ENCODE measurements around the gene CCBE1. TPM values are rescaled to one million over a fixed set of nuclear protein-coding genes. Genes with fewer than 3 reads are reported as not detected.

The CCBE1 gene
- total RNA-seq, 1 donor from 2014 or later = not detected

GRCh38 chr18:59573962-59574361, 123.3 kb downstream of the CCBE1 start:
- intact Hi-C loops (cut with micrococcal nuclease) = no loop called here

- intact Hi-C loops (cut with micrococcal nuclease) = no loop called here
These were observed 125.3 kb downstream of the CCBE1 start for GRCh38 chr18:59571902-59572301.

- intact Hi-C loops (cut with micrococcal nuclease) = no loop called here
These were observed 126.4 kb downstream of the CCBE1 start for GRCh38 chr18:59570796-59571195.

GRCh38 chr18:59570101-59570775, 127.0 kb downstream of the CCBE1 start:
- intact Hi-C loops (cut with micrococcal nuclease) = no loop called here

- intact Hi-C loops (cut with micrococcal nuclease) = no loop called here
These were observed 127.8 kb downstream of the CCBE1 start for GRCh38 chr18:59569390-59569791.

- intact Hi-C loops (cut with micrococcal nuclease) = no loop called here
These were observed 129.8 kb downstream of the CCBE1 start for GRCh38 chr18:59567431-59567830.

GRCh38 chr18:59566533-59566971, 130.7 kb downstream of the CCBE1 start:
- intact Hi-C loops (cut with micrococcal nuclease) = no loop called here

DNA sequence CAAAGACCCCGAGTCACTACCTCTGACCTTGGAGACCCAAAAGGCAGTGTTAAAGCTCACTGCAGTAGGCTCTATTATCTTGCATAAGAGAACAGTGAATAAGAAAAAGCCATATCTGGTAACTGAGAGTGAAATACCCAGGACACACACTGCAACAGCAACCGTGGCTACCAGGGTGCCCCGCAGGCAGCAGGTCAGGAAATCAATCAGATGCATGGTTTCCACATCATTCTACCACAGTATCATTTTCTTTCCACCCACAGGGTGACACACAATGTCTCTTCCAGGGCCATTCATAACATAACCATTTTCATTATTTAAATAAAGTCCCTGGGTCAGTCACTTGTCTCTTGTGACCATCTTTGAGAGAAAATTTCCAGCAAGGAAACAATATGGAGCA, 131.3 kb downstream of the CCBE1 start:
- intact Hi-C loops (cut with micrococcal nuclease) = no loop called here

DNA sequence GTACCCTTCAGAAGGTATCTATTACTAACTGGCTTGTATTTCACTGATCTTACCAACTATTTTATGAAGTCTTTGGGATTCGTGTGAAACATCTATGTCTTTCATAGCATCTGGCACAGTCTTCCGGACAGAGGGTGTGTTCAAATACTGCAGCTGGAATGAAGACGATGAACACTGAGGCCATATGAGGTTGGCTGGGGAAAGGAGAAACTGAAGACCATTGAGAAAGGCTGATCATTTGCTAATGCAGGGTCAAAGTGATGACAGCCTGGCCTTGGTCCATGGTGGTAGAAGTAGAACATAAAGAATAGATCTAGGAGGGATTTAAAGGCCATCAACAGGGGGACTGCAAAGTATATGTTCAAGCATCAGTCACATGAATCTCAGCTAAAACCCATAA, 132.7 kb downstream of the CCBE1 start:
- intact Hi-C loops (cut with micrococcal nuclease) = no loop called here

DNA sequence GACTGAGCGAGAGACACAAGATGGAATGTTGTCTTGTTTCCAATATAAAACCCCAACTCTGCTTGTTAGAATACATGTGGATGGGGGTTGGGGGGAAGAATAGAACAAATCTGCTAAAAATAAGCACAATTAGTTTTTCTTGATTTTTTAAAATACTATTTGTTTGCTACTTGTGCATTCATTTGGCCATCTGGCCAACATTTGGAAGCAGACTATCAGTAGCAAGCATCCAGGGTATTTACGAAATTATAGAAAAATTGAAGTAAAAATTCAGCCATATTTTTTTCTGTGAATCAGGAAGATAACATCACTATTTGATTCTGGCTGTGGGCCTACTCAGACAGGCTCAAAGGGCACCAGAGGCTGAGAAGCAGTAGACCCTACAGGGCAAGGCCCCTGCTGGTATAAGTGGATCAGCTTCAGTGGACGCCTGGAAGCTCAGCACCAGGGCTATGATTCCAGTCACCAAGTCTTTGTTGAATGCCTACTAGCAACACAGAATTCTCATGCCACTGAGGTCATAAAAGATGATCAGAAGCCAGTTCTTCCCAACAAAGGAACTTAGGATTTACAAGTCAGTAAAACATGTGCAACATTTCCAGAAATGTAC, 133.9 kb downstream of the CCBE1 start:
- intact Hi-C loops (cut with micrococcal nuclease) = no loop called here

- intact Hi-C loops (cut with micrococcal nuclease) = no loop called here
These were observed 134.5 kb downstream of the CCBE1 start for GRCh38 chr18:59562751-59563150.

DNA sequence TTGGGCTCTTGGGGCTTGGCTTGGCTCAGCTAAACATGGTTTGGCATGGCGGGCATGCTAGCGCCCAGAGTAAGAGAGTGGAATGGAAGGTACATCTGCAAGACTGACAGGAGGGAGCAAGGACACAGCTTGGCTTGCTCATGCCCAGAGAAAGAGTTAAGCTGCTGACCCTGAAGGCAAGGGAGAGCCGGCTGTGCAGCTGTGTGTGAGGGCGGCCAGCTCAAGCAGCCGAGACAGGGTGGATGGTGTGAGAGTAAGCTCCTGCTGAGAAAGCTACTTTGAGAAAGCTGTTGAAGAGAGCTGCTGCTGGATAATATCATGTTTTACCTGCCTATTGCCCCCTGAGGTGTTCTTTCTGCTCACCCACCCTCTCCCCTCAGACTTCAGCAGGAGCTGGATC, 135.6 kb downstream of the CCBE1 start:
- intact Hi-C loops (cut with micrococcal nuclease) = no loop called here

DNA sequence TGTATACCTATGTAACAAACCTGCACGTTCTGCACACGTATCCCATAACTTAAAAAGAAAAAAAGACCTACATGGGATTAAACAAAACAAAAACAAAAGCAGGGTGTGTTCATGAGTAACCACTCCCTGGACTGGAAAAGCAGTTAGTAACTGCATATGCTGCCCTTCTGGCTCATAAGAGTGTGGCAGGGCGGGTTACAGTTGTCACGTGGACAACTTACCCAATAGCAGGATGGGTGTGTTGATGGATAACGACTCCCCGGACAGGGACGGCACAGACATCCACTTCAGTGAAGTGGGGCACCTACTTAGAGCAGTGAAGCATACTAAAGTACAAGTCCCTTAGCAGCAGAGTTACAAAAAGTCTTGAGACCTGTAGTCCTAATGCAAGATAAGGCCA, 136.7 kb downstream of the CCBE1 start:
- intact Hi-C loops (cut with micrococcal nuclease) = no loop called here

DNA sequence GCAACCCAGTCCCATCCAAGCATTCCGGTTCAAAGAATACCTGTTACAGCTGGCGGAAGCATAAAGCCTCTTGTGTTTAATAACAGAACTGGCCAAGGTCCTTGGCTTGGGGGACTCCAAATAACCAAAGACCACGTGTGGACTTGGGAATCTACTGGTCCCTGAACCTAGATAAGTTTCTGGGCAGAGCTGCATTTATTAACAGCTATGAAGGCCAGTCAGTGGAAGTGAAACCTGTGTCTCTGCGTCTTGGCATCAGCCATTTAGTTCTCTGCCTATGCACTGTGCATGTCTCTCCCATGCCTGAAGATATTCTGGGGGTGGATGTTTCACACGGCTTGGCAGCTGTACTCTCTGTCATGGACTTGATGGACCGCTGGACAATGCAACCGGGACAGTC, 137.7 kb downstream of the CCBE1 start:
- intact Hi-C loops (cut with micrococcal nuclease) = no loop called here

- intact Hi-C loops (cut with micrococcal nuclease) = no loop called here
These were observed 141.1 kb downstream of the CCBE1 start for GRCh38 chr18:59555995-59556659.

DNA sequence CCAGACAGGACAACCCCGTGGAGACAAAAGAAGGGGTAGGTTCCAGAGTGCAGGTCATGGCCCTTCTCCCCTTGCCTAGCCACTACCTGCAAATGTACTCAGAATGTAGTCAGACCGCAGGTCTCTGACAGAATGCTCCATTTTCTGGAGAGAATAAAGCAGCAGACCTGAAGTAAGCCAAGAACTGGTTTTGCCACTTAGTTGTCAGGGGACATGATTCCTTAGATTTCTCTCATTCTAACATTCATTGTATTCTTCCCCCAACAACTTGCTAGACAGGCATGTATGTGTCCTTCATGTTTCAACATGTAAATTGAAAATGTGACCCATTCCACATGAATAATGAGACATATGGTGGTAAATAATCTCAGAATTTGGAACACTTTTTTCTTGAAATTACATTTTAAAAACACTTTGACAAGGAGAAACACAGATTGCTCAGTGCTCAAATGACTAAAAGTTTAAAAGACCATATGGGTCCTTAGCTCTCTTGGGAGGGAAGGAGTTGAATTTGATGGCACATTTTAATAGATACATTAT, 142.4 kb downstream of the CCBE1 start:
- intact Hi-C loops (cut with micrococcal nuclease) = no loop called here

- intact Hi-C loops (cut with micrococcal nuclease) = no loop called here
These were observed 143.9 kb downstream of the CCBE1 start for GRCh38 chr18:59553273-59553870.

DNA sequence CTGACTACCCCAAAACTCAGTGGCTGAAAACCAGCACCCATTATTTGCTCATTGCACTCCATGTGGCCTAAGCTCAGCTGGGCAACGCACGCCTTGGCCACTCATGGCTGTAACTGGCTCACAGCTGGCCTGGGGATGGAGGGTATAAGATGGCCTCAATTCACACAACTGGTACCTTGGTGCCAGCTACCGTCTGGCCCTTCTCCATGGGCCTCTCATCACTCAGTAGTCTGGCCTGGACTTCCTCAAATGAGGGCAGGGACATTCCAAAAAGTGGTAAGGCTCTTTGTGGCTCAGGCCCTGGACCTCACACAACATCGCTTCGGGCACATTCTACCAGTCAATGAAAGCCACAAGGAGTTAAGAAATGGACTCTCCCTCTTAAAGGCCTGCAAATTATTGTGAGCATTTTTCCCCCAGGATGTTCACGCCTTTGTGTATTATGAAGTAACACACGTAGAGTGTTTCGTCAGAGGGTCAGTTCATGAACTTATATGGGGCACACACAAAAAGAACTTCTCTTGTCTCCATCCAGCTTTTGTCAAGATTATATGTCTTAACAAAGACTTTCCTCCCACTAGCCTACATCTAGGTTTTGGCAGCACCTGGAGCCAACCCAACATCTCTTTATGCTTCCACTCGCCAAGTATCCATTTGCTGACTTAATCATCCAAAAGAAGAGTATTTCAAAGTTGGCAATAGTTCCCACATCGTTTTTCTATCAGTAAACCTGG, 145.2 kb downstream of the CCBE1 start:
- intact Hi-C loops (cut with micrococcal nuclease) = no loop called here

- intact Hi-C loops (cut with micrococcal nuclease) = no loop called here
These were observed 147.1 kb downstream of the CCBE1 start for GRCh38 chr18:59550174-59550516.

GRCh38 chr18:59549503-59550173, 147.6 kb downstream of the CCBE1 start:
- intact Hi-C loops (cut with micrococcal nuclease) = no loop called here
